Measurements from ENCODE around the gene CDC42.
A peak's percentile ranks its signal among the peaks of the same experiment; 100 is the strongest.
"Not testable (repeated sequence)": the region's sequence is repeated elsewhere in the genome, so short reads cannot be mapped to it uniquely, and the experiment has no call there.

The CDC42 gene

DNA sequence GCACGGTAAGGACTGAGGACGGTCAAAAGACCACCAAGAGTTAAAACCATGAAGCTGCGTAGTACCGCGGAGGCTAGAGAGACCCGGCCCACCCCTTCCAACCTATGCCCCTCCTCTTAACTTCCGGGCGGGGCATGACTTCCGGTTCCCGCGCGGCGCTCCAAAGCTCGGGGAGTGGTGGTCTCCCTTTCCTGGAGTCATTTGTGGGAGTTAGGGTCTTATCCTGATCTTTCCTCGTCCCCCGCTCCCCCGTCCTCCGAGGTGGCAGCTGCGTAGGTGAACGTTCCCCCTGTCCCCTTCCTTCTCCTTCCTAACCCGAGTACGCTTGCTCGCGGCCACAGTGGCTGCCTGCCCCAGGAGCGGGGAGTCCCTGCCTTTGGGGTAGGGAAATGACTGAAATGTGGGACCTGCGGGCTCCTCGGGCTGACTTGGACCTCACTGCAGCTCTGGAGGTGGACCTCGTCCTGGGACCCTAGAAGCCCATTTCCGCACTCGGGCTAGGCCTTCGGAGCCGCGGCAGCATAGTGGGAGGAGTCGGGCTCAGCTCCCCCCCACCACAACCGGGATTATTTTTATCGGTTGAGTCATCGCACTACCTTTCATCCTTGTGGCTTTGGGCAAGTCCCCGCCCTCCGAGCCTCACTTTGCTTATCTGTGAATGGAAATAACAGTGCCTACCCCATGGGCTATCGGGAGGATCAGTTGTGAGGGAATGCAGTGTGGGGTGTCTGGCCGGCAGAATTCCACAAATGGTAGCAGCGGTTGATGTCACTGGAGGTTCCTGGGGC is 26.9 kb upstream of the CDC42 start:
- no peak for FAIRE-seq
- peak; percentile 57 for DNase-seq (ENCODE audit: insufficient read length, low spot score)
- TF ChIP-seq POLR2A (IDR thresholded peaks at IDR 0.05; ENCODE audit: low read depth, low read length), result no peak; the same call in 1 of the 2 replicates

DNA sequence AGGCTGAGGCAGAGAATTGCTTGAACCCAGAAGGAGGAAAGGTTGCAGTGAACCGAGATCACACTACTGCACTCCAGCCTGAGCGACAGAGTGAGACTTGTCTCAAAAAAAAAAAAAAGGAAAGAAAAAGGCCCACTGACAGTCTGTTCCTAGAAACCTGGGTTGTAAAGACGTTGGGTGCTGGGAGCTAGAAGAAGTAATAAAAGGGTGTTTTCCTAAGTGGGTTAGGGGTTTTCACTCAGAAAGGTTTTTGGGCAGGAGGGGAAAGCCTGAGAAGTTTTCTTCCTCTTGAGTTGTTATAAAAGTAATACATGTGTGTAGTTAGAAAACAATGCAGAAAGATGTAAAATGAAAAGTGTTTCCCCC is 25.6 kb upstream of the CDC42 start:
- no peak for DNase-seq (ENCODE audit: insufficient read length, low spot score)
- no peak for TF ChIP-seq POLR2A (IDR thresholded peaks at IDR 0.05; ENCODE audit: low read depth, low read length)

DNA sequence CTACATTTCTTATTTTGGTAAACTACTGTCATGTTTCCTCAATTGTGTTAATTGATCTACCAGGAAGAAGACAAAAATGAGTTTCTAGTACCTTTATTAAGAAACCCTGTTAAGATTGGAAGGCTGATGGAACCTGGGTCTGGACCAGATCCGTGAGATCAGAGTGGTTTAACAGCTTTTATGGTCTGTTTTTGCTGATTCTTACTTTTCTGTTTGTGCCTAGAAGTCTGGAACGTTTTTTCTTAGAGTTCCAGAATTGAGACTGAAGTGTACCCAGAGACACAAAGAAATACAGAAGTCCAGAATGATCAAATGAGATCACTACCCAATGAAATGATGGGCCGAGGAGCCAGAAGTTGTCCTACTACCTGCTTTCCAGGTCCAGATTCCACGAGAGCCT is 22.5 kb upstream of the CDC42 start:
- TF ChIP-seq POLR2A (IDR thresholded peaks at IDR 0.05; ENCODE audit: low read depth, low read length), result no peak
- DNase-seq (ENCODE audit: insufficient read length, low spot score) (no peak), FAIRE-seq (no peak)

More for the DNA sequence above, 25.6 kb upstream of the CDC42 start:
- FAIRE-seq, result no peak

DNA sequence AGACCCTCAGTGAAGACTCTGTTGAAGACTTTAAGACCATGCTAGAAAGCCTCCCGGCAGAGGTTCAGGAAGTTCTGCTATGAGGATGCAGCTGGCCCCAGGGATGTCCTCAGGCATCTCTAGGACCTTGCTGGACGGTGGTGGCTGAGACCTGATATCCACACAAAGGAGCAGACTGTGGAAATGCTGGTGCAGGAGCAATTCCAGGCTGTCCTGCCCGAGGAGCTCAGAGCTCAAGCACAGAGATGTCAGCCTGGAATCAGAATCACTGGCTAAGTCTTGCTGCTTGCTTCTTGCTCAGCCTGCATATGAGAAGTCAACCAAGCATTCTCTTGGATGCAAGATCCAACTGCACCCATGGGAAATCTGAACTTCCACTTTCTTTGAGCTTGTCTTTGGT is 22.0 kb upstream of the CDC42 start:
- TF ChIP-seq POLR2A (IDR thresholded peaks at IDR 0.05; ENCODE audit: low read depth, low read length), result no peak
- no peak for DNase-seq (ENCODE audit: insufficient read length, low spot score)
- FAIRE-seq, result no peak

DNA sequence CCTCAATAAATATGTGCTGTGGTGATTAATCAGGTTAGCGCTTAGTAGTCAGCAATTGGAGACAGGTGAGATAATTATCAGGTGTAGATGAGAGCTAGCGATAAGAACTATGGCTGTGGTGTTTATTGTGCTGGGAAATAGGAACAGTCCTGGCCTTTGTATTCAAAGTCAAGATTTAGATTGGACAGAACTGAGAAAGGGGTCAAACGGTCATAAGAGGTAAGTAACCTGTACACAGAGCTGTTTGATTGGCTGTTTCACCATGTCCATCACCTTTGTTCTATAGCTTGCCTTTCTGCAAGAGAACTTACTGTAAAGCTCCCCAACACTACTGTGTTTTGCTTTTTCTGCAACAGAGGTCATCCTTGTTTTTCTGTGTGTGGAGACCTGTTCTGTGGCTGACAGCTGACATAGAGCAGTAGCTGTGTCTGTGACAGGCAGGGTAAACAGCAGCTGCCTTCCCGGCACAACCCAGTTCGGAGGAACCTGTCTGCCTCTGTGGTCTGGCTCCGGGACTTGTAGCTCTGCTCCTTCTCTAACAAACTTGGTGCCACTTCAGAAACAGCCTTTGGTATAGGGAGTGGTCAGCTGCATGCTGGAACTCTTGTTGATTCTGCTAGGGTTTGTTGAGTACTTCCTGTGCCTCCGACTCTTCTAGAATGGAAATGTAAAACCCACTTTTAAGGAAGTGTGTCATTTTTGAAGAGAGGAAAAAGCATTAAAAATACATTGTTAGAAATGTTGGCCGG is 21.1 kb upstream of the CDC42 start:
- DNase-seq (ENCODE audit: insufficient read length, low spot score) (no peak), FAIRE-seq (no peak)
- no peak for TF ChIP-seq POLR2A (IDR thresholded peaks at IDR 0.05; ENCODE audit: low read depth, low read length)

DNA sequence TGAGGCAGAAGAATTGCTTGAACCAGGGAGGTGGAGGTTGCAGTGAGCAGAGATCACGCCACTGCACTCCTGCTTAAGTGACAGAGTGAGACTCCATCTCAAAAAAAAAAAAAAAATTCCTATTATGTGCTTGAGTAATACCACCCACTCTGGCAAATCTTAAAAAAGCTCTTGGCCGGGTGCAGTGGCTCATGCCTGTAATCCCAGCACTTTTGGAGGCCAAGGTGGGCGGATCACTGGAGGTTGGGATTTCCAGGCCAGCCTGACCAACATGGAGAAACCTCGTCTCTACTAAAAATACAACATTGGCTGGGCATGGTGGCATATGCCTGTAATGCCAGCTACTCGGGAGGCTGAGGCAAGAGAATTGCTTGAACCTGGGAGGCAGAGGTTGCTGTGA is 17.7 kb upstream of the CDC42 start:
- not testable (repeated sequence) for DNase-seq (ENCODE audit: insufficient read length, low spot score); FAIRE-seq

DNA sequence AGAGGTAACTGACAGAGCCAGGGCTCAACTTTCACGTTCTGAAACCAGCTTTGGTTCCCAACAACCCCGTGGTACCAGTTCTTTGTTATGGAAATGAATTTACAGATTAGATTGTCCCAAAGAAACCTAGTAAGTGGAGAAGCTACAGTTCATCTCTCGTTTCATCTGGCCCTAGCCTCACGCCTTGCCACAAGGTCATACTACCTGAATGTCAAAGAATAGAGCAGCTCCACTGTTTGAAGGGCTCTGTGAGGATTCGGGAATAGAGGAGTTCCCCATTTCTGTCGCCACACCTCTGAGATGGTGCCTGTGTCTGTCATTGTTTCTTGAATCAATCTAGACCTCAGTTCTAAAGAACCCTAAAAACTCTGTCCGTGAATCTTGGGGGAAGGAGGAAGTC is 15.0 kb upstream of the CDC42 start:
- no peak for FAIRE-seq
- no peak for DNase-seq (ENCODE audit: insufficient read length, low spot score)
- no peak for TF ChIP-seq POLR2A (IDR thresholded peaks at IDR 0.05; ENCODE audit: low read depth, low read length)

DNA sequence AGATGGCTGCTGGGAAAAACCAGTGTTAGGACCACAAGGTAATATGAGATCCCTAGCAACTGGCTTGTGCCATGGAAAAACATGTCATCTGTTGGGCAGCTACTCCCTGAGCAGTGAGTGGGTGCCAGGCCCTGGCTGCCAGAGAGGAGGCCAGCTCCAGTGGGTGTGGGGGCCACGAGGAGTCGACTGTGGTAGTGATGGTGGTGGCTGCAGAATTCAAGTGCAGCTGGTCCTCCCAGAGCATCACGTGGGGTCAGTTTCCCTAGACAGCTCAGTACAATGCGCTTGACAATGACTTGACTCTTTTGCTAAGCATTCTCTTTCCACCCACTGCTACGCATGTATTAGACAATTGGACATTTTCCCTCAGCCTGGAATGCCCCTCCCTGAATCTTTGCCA is 14.5 kb upstream of the CDC42 start:
- no peak for TF ChIP-seq POLR2A (IDR thresholded peaks at IDR 0.05; ENCODE audit: low read depth, low read length)
- DNase-seq (ENCODE audit: insufficient read length, low spot score) (no peak), FAIRE-seq (no peak)

DNA sequence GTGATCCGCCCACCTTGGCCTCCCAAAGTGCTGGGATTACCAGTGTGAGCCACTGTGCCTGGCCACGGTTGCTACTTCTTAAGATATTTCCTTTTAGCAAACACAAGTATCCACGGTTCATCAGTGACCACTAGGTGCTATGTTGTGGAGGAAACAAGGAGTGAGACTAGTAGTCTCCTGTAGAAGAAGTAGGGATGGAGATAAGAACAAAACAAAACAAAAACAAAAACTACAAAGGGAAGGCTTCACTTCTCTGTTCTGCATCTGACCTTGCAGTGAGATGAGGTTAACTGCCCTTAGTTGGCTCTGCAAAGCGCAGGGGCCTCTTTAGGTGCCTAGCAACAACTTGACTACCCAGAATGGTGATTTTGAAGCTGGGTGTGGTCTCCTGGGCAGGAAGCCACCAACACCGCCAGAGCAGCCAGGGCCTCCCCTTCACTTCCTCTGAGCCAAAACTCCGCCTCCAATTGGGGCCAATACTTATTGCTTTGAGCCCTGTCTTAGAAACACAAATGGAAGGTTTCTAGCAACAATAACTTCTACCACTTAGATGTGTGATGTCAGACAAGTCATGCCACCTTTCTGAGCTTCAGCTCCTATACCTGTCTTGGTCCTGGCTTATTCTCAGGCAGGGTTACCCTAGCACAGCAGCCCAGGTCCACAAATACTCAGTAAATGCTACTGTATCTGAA is 12.8 kb upstream of the CDC42 start:
- TF ChIP-seq POLR2A (IDR thresholded peaks at IDR 0.05; ENCODE audit: low read depth, low read length), result no peak
- peak; percentile 88 for FAIRE-seq
- DNase-seq (ENCODE audit: insufficient read length, low spot score), result peak; percentile 38

DNA sequence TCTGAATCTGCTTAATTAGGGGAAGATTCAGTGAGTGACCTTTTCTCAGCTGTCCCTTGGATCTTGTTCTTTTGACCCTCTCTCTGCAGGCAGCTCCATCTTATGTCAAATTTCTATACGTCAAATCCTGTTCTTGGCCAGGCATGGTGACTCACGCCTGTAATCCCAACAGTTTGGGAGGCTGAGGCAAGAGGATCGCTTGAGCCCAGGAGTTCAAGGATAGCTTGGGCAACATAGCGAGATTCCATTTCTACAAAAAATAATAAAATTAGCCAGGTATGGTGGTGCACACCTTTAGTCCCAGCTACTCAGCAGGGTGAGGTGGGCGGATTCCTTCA is 12.3 kb upstream of the CDC42 start:
- TF ChIP-seq POLR2A (IDR thresholded peaks at IDR 0.05; ENCODE audit: low read depth, low read length), result no peak
- FAIRE-seq (no peak), DNase-seq (ENCODE audit: insufficient read length, low spot score) (no peak)

DNA sequence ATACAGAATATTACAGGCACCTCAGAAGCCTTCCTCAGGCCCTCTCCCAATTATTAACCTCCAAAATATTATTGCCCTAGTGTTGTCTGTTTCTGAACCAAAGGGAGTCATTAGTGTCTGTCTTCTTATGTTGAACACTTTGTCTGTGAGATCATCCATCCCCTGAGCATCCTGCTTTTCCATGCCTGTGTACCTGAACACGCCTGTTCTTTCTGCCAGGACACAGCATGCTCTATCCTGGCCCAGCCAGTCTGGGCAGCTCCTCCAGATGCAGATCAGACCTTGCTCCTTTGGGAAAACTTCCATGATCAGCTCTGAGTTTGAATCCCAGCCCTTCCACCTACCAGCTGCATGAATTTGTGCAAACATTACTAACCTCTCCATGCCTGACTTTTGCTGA is 11.0 kb upstream of the CDC42 start:
- no peak for TF ChIP-seq POLR2A (IDR thresholded peaks at IDR 0.05; ENCODE audit: low read depth, low read length)
- DNase-seq (ENCODE audit: insufficient read length, low spot score) (no peak), FAIRE-seq (no peak)

DNA sequence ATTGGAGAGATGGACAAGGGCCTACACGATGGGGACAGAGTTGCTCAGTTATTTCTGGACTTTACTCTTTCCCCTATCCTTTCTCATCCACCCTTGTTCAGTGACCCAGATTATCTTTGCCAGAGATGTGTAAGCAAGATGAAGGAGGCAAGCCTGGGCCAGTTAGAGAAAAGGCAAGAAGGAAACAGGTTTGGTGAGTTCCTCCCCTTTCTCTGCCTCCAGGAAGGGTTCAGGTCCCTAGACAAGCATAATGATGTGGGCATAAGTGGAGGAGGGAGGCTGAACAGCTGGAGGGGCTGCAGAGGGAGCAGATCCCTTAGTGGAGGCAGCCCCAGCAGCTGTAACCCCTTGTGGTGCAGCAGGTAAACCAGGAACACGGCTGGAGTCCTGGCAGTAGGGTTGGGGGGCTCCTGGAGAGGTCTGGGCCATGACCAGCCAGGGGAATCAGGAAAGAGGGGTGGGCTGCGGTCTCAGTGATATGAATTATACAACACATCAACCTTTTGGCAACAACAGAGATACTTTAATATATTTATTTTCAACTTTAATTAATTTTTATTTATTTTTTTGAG is 9.2 kb upstream of the CDC42 start:
- FAIRE-seq (no peak), DNase-seq (ENCODE audit: insufficient read length, low spot score) (no peak)
- TF ChIP-seq POLR2A (IDR thresholded peaks at IDR 0.05; ENCODE audit: low read depth, low read length), result no peak

DNA sequence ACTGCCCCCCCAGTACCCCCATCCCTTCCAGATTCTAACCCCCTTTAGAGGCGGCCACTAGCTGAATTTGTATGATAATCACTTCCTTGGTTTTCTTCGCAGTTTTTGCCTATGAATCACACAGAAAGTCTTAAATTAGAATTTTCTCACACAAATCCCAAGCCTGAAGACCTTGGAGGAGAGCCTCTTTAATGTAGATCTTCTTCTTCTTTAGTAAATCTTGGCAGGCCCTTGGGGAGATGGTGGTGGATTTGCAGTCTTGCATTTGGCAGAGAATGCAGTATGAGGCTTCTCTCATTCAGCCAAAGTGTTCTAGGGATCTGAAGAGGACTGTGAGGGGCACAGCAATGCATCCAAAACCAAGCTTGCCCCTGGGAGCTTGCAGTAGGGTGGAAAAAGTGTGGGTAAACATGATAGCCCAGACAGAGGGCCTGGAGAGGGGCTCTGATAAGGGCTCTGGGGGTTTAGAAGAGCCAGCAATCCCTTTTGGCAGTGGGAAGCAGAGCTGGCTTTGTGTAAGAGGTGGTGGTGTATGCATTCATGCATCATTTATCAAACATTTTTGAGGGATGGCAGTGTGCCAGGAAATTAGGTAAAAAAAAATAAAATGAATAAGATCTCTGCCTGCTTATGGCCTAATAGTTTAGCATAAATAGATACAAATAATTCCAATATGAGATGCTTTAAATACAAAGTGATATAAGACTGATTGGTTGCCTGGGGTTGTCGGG is 7.7 kb upstream of the CDC42 start:
- DNase-seq (ENCODE audit: insufficient read length, low spot score) (no peak), FAIRE-seq (no peak)
- no peak for TF ChIP-seq POLR2A (IDR thresholded peaks at IDR 0.05; ENCODE audit: low read depth, low read length)

Data from H54 (cell line).